LNCaP clone FGC (cell line): ENCODE results near the gene TSPAN14.

Source experiments
- DNase-seq: peaks from one replicate; pipeline ENCODE4 v3.0.0-alpha.2; 2011; ENCODE audit warnings: low read depth
- H3K4me3 ChIP-seq: 2 replicates; pipeline ENCODE4 v1.5.1; 2011; ENCODE audit warnings: mild to moderate bottlenecking, low read depth, low read length, control low read depth
- CTCF ChIP-seq: IDR thresholded peaks from 2 replicates; pipeline ENCODE4 v1.5.1; 2012; ENCODE audit warnings: mild to moderate bottlenecking; ENCODE audit not compliant: control insufficient read depth, insufficient read depth; ENCODE audit errors: extremely low read depth

Gene TSPAN14

GRCh38 chr10:80571352-80571751, 117.2 kb downstream of the TSPAN14 start:
- no peak overlapping the region for H3K4me3 ChIP-seq
- no peak for DNase-seq
- TF ChIP-seq CTCF: no peak

GRCh38 chr10:80579181-80579763, 125.2 kb downstream of the TSPAN14 start:
- no peak overlapping the region for H3K4me3 ChIP-seq
- no peak for TF ChIP-seq CTCF
- no peak for DNase-seq

GRCh38 chr10:80579849-80580637, 125.9 kb downstream of the TSPAN14 start:
- no peak for DNase-seq
- TF ChIP-seq CTCF: no peak
- H3K4me3 ChIP-seq: no peak overlapping the region

GRCh38 chr10:80580638-80581468, 126.7 kb downstream of the TSPAN14 start:
- DNase-seq: no peak
- H3K4me3 ChIP-seq: no peak overlapping the region
- TF ChIP-seq CTCF: no peak

GRCh38 chr10:80581469-80581835, 127.3 kb downstream of the TSPAN14 start:
- no peak for TF ChIP-seq CTCF
- no peak for DNase-seq
- H3K4me3 ChIP-seq: no peak overlapping the region

GRCh38 chr10:80582286-80582960, 128.3 kb downstream of the TSPAN14 start:
- no peak for TF ChIP-seq CTCF
- no peak for DNase-seq
- H3K4me3 ChIP-seq: no peak overlapping the region
